HL-60 (cell line): ENCODE results near the gene RNU6-9.

Experiments used
- CTCF ChIP-seq: IDR thresholded peaks from one replicate; pipeline ENCODE4 v1.5.1; 2011; ENCODE audit warnings: low read length, control low read depth, inconsistent platforms; ENCODE audit not compliant: insufficient read depth
- POLR2AphosphoS5 ChIP-seq: IDR thresholded peaks from 2 replicates; pipeline ENCODE4 v1.6.1; 2012; ENCODE audit warnings: low read depth

GRCh38 chr19:890831-891230 lies 2.5 kb upstream of the RNU6-9 start:
- TF ChIP-seq CTCF, result no peak
- TF ChIP-seq POLR2AphosphoS5, result no peak
